ENCODE data around the gene ARID4B. TPM values are rescaled to one million over a fixed set of nuclear protein-coding genes. Genes with fewer than 3 reads are reported as not detected.
A peak's percentile ranks its signal among the peaks of the same experiment; 100 is the strongest.
"Not testable (repeated sequence)": the region's sequence is repeated elsewhere in the genome, so short reads cannot be mapped to it uniquely, and the experiment has no call there.

The ARID4B gene
- total RNA-seq, 4 donors from 2014 or later, result 27.0 to 172 (median 70.8) TPM

DNA sequence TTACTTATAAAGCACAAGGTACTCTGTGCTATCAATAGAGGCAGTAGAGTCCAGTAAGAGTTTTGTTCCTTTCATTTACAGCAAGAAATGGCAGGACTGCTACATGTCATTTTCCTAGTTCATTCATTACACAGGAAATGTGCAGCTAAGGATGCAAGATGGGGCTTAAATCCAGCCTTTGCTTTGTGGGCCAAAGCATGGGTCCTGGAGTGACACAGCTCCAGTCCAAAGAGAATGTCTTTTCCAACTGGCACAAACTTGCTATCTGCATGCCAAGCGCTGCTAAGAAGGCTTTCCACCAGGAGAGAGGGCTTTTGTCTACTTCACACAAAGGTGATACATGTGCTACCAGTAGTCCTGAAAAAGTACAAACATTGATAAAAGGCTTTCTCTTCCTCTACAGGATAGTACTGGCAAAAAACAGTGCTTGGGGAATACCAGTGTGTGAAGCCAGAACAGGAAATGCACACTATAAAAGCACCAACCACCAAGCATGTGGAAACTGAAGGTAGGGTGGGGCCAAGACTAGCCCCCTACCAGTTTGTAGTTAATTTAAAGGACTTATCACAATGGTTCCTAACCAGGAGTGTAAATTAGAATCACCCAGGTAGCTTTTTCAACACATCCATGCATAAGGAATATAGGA lies 68.7 kb downstream of the ARID4B start:
- no peaks in the 10 kb centered on the region for H3K9me3 ChIP-seq
- no peak overlapping the region for H3K27ac ChIP-seq
- H3K36me3 ChIP-seq, result peaks cover 0 to 11% (median 0%) of the 10 kb centered on the region in 3 donors
- no peaks in the 10 kb centered on the region for H3K27me3 ChIP-seq
- no peak overlapping the region for H3K4me3 ChIP-seq
- no peak for DNase-seq
- H3K4me1 ChIP-seq, result peaks cover 0 to 12% (median 4%) of the 10 kb centered on the region in 4 donors
- no peak for TF ChIP-seq POLR2A (IDR thresholded peaks at IDR 0.05)
- TF ChIP-seq, protein P1, sequence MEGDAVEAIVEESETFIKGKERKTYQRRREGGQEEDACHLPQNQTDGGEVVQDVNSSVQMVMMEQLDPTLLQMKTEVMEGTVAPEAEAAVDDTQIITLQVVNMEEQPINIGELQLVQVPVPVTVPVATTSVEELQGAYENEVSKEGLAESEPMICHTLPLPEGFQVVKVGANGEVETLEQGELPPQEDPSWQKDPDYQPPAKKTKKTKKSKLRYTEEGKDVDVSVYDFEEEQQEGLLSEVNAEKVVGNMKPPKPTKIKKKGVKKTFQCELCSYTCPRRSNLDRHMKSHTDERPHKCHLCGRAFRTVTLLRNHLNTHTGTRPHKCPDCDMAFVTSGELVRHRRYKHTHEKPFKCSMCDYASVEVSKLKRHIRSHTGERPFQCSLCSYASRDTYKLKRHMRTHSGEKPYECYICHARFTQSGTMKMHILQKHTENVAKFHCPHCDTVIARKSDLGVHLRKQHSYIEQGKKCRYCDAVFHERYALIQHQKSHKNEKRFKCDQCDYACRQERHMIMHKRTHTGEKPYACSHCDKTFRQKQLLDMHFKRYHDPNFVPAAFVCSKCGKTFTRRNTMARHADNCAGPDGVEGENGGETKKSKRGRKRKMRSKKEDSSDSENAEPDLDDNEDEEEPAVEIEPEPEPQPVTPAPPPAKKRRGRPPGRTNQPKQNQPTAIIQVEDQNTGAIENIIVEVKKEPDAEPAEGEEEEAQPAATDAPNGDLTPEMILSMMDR (IDR thresholded peaks at IDR 0.05), result no peak

DNA sequence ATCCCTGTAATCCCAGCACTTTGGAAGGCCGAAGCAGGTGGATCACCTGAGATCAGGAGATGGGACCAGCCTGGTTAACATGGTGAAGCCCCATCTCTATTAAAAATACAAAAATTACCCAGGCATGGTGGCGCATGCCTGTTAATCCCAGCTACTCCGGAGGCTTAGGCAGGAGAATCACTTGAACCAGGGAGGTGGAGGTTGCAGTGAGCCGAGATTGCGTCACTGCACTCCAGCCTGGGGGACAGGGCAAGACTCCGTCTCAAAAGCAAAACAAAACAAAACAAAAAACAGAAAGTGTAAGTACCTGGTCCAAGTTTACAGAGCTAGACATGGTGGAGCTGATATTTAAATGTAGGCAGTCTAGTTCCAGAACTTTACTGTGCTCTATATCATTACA lies 69.9 kb downstream of the ARID4B start:
- peaks cover 0 to 12% (median 4%) of the 10 kb centered on the region in 4 donors for H3K4me1 ChIP-seq
- H3K9me3 ChIP-seq, H3K27ac ChIP-seq: not testable (repeated sequence)

DNA sequence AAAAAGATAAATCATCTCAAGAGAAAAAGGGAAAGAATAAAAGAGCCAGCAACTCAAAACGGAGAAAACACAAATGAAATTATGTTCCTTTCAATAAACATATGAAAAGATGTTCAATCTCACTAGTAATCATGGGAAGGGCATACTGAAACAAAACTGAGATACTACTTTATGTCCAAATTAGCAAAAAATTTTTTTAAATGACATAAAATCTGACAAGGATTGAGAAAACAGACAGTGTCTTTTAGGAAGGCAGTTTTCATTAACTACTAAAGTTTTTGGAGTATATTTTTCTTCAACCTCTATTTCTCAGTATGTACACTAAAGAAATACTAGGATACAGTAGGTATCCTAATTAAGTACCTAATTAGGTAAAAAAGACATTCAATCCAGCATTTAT lies 73.3 kb downstream of the ARID4B start:
- TF ChIP-seq, protein P1 (IDR thresholded peaks at IDR 0.05), result no peak
- no peak for TF ChIP-seq POLR2A (IDR thresholded peaks at IDR 0.05)
- Histone ChIP-seq H3K27ac (no peak overlapping the region), H3K9me3 (no peaks in the 10 kb centered on the region), H3K36me3 (peaks cover 0 to 19% (median 0%) of the 10 kb centered on the region in 3 donors), H3K4me1 (peaks cover 0 to 19% (median 0%) of the 10 kb centered on the region in 4 donors), H3K4me3 (no peak overlapping the region), H3K27me3 (no peaks in the 10 kb centered on the region)
- DNase-seq, result no peak

More for the DNA sequence above, 69.9 kb downstream of the ARID4B start:
- not testable (repeated sequence) for H3K4me3 ChIP-seq, H3K27me3 ChIP-seq, DNase-seq
- H3K36me3 ChIP-seq, result peaks cover 0 to 11% (median 0%) of the 10 kb centered on the region in 3 donors

DNA sequence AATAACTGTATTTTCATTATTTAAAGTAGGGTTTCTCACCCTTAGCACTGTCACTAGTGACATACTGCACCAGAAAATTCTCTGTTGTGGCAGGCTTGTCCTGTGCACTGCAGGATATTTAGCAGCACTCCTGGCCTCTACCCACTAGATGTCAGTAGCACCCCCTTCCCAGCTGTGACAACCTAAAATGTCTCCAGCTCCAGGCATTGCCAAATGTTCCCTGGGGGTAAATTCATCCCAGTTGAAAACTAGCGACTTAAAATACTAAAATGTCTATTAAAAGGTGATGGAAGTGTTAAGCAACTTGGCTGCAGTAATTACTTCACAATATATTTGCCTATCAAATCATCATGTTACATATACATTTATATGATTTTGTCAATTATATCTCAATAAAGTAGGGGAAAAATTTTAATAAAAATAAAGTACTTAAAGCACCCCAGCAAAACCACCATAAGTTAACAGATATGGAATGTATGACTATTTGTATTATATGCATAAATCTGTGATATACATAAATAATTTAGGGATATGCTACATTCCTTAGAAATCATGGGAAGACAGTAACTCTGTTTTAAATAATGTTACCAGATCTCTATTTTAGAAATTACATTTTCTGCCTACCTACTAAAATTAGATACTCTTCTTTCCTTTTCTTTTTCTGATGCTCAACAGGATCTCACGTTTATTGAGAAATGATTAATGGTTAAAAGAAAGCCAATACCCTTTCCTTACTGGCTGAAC lies 74.6 kb downstream of the ARID4B start:
- Histone ChIP-seq H3K9me3 (no peaks in the 10 kb centered on the region), H3K36me3 (peaks cover 0 to 8% (median 0%) of the 10 kb centered on the region in 3 donors), H3K4me1 (peaks cover 0 to 8% (median 0%) of the 10 kb centered on the region in 4 donors), H3K4me3 (no peak overlapping the region), H3K27ac (no peak overlapping the region), H3K27me3 (no peaks in the 10 kb centered on the region)
- DNase-seq, result peak in 1 of 3 donors; percentile 74
- TF ChIP-seq, protein P1 (IDR thresholded peaks at IDR 0.05), result peak; percentile 27 to 82 (median 78)
- TF ChIP-seq POLR2A (IDR thresholded peaks at IDR 0.05), result no peak

DNA sequence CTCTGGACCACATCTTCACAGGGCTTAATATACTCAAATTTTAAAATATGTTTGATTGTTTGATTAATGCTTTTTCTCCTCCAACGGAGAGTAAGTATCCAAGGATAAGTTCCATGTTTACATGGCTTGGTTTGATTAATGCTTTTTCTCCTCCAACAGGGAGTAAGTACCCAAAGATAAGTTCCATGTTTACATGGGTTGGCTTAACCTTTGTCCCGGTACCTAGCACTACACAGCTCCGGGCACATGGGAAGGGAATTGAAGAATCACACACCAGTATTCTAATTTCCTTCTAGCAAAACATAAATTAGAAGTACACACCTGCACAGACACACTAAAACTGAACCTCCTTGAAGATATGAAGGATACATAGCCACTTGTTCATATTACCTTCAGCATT lies 77.5 kb downstream of the ARID4B start:
- Histone ChIP-seq H3K36me3 (peaks cover 0 to 15% (median 0%) of the 10 kb centered on the region in 3 donors), H3K4me1 (peaks cover 0 to 8% (median 0%) of the 10 kb centered on the region in 4 donors), H3K9me3 (no peaks in the 10 kb centered on the region), H3K27me3 (no peaks in the 10 kb centered on the region), H3K27ac (no peak overlapping the region), H3K4me3 (no peak overlapping the region)
- DNase-seq, result no peak
- TF ChIP-seq POLR2A (IDR thresholded peaks at IDR 0.05), result no peak
- TF ChIP-seq, protein P1 (IDR thresholded peaks at IDR 0.05), result no peak

Measured in Peyer's patch (tissue), 4 donors.